ENCODE data around the gene TMEM235. TPM values are rescaled to one million over a fixed set of nuclear protein-coding genes. Genes with fewer than 3 reads are reported as not detected.
"Not testable (repeated sequence)": the region's sequence is repeated elsewhere in the genome, so short reads cannot be mapped to it uniquely, and the experiment has no call there.

The TMEM235 gene
- polyA plus RNA-seq, 4 donors: not detected

GRCh38 chr17:78232859-78233173 is 1.4 kb downstream of the TMEM235 start:
- Histone ChIP-seq H3K4me3 (ENCODE audit: low read depth in 1 of 3, low read length in 3 of 3) (no peak overlapping the region), H3K27me3 (ENCODE audit: control insufficient read depth in 3 of 3, insufficient read depth in 3 of 3, low read length in 3 of 3) (peaks cover 2 to 42% (median 24%) of the 10 kb centered on the region in 3 donors), H3K36me3 (ENCODE audit: control insufficient read depth in 3 of 3, insufficient read depth in 2 of 3, low read depth in 1 of 3, low read length in 3 of 3) (no peaks in the 10 kb centered on the region), H3K4me1 (ENCODE audit: control insufficient read depth in 3 of 3, insufficient read depth in 2 of 3, low read depth in 1 of 3, low read length in 2 of 3) (peaks cover 0 to 4% (median 0%) of the 10 kb centered on the region in 3 donors), H3K27ac (ENCODE audit: low read depth in 1 of 3, low read length in 2 of 3) (no peak overlapping the region), H3K9me3 (ENCODE audit: control insufficient read depth in 2 of 2, insufficient read depth in 1 of 2, low read depth in 1 of 2, low read length in 1 of 2) (no peaks in the 10 kb centered on the region)
- no peak for FAIRE-seq
- no peak for DNase-seq
- 84 to 89% (median 88%) methylated on average over 2 of the region's 2 CpGs for WGBS, 3 donors

GRCh38 chr17:78233678-78234077 is 2.2 kb downstream of the TMEM235 start:
- Histone ChIP-seq H3K9me3 (ENCODE audit: control insufficient read depth in 2 of 2, insufficient read depth in 1 of 2, low read depth in 1 of 2, low read length in 1 of 2) (no peaks in the 10 kb centered on the region), H3K36me3 (ENCODE audit: control insufficient read depth in 3 of 3, insufficient read depth in 2 of 3, low read depth in 1 of 3, low read length in 3 of 3) (no peaks in the 10 kb centered on the region), H3K27ac (ENCODE audit: low read depth in 1 of 3, low read length in 2 of 3) (no peak overlapping the region), H3K4me3 (ENCODE audit: low read depth in 1 of 3, low read length in 3 of 3) (no peak overlapping the region), H3K27me3 (ENCODE audit: control insufficient read depth in 3 of 3, insufficient read depth in 3 of 3, low read length in 3 of 3) (peaks cover 2 to 37% (median 24%) of the 10 kb centered on the region in 3 donors), H3K4me1 (ENCODE audit: control insufficient read depth in 3 of 3, insufficient read depth in 2 of 3, low read depth in 1 of 3, low read length in 2 of 3) (peaks cover 0 to 4% (median 0%) of the 10 kb centered on the region in 3 donors)
- no peak for FAIRE-seq
- 85 to 92% (median 91%) methylated on average over 8 to 10 of the region's 10 CpGs for WGBS, 3 donors
- DNase-seq: no peak

- 83 to 88% (median 87%) methylated on average over 14 to 17 of the region's 17 CpGs for WGBS, 3 donors
- no peak for FAIRE-seq
- no peak overlapping the region for H3K27ac ChIP-seq (ENCODE audit: low read depth in 1 of 3, low read length in 2 of 3)
- peaks cover 0 to 4% (median 0%) of the 10 kb centered on the region in 3 donors for H3K4me1 ChIP-seq (ENCODE audit: control insufficient read depth in 3 of 3, insufficient read depth in 2 of 3, low read depth in 1 of 3, low read length in 2 of 3)
- no peaks in the 10 kb centered on the region for H3K36me3 ChIP-seq (ENCODE audit: control insufficient read depth in 3 of 3, insufficient read depth in 2 of 3, low read depth in 1 of 3, low read length in 3 of 3)
- H3K4me3 ChIP-seq (ENCODE audit: low read depth in 1 of 3, low read length in 3 of 3): no peak overlapping the region
- no peaks in the 10 kb centered on the region for H3K9me3 ChIP-seq (ENCODE audit: control insufficient read depth in 2 of 2, insufficient read depth in 1 of 2, low read depth in 1 of 2, low read length in 1 of 2)
- no peak for DNase-seq
- peaks cover 2 to 37% (median 24%) of the 10 kb centered on the region in 3 donors for H3K27me3 ChIP-seq (ENCODE audit: control insufficient read depth in 3 of 3, insufficient read depth in 3 of 3, low read length in 3 of 3)
These were observed 2.9 kb downstream of the TMEM235 start for GRCh38 chr17:78234261-78234865.

GRCh38 chr17:78235022-78235421 is 3.6 kb downstream of the TMEM235 start:
- not testable (repeated sequence) for H3K9me3 ChIP-seq (ENCODE audit: control insufficient read depth in 2 of 2, insufficient read depth in 1 of 2, low read depth in 1 of 2, low read length in 1 of 2); H3K4me1 ChIP-seq (ENCODE audit: control insufficient read depth in 3 of 3, insufficient read depth in 2 of 3, low read depth in 1 of 3, low read length in 2 of 3); DNase-seq; H3K27ac ChIP-seq (ENCODE audit: low read depth in 1 of 3, low read length in 2 of 3); H3K4me3 ChIP-seq (ENCODE audit: low read depth in 1 of 3, low read length in 3 of 3); FAIRE-seq; H3K36me3 ChIP-seq (ENCODE audit: control insufficient read depth in 3 of 3, insufficient read depth in 2 of 3, low read depth in 1 of 3, low read length in 3 of 3)
- H3K27me3 ChIP-seq (ENCODE audit: control insufficient read depth in 3 of 3, insufficient read depth in 3 of 3, low read length in 3 of 3): peaks cover 2 to 33% (median 24%) of the 10 kb centered on the region in 3 donors
- 82 to 87% (median 83%) methylated on average over 6 of the region's 6 CpGs for WGBS, 3 donors

- no peaks in the 10 kb centered on the region for H3K36me3 ChIP-seq (ENCODE audit: control insufficient read depth in 3 of 3, insufficient read depth in 2 of 3, low read depth in 1 of 3, low read length in 3 of 3)
- DNase-seq (no peak), FAIRE-seq (no peak)
- H3K27ac ChIP-seq (ENCODE audit: low read depth in 1 of 3, low read length in 2 of 3): no peak overlapping the region
- no peak overlapping the region for H3K4me3 ChIP-seq (ENCODE audit: low read depth in 1 of 3, low read length in 3 of 3)
- 81 to 88% (median 87%) methylated on average over 8 of the region's 8 CpGs for WGBS, 3 donors
- peaks cover 2 to 24% (median 17%) of the 10 kb centered on the region in 3 donors for H3K27me3 ChIP-seq (ENCODE audit: control insufficient read depth in 3 of 3, insufficient read depth in 3 of 3, low read length in 3 of 3)
- H3K9me3 ChIP-seq (ENCODE audit: control insufficient read depth in 2 of 2, insufficient read depth in 1 of 2, low read depth in 1 of 2, low read length in 1 of 2): no peaks in the 10 kb centered on the region
- H3K4me1 ChIP-seq (ENCODE audit: control insufficient read depth in 3 of 3, insufficient read depth in 2 of 3, low read depth in 1 of 3, low read length in 2 of 3): peaks cover 0 to 4% (median 0%) of the 10 kb centered on the region in 3 donors
These were observed 4.5 kb downstream of the TMEM235 start for GRCh38 chr17:78235885-78236284.

- no peak overlapping the region for H3K27ac ChIP-seq (ENCODE audit: low read depth in 1 of 3, low read length in 2 of 3)
- H3K4me3 ChIP-seq (ENCODE audit: low read depth in 1 of 3, low read length in 3 of 3): no peak overlapping the region
- H3K27me3 ChIP-seq (ENCODE audit: control insufficient read depth in 3 of 3, insufficient read depth in 3 of 3, low read length in 3 of 3): peaks cover 2 to 18% (median 11%) of the 10 kb centered on the region in 3 donors
- DNase-seq (no peak), FAIRE-seq (no peak)
- H3K9me3 ChIP-seq (ENCODE audit: control insufficient read depth in 2 of 2, insufficient read depth in 1 of 2, low read depth in 1 of 2, low read length in 1 of 2): no peaks in the 10 kb centered on the region
- no peaks in the 10 kb centered on the region for H3K36me3 ChIP-seq (ENCODE audit: control insufficient read depth in 3 of 3, insufficient read depth in 2 of 3, low read depth in 1 of 3, low read length in 3 of 3)
- 93% methylated on average over 20 of the region's 20 CpGs for WGBS, 3 donors
- H3K4me1 ChIP-seq (ENCODE audit: control insufficient read depth in 3 of 3, insufficient read depth in 2 of 3, low read depth in 1 of 3, low read length in 2 of 3): peaks cover 0 to 2% (median 0%) of the 10 kb centered on the region in 3 donors
These were observed 5.1 kb downstream of the TMEM235 start for GRCh38 chr17:78236362-78237127.

GRCh38 chr17:78237401-78238012 is 6.1 kb downstream of the TMEM235 start:
- no peak overlapping the region for H3K4me3 ChIP-seq (ENCODE audit: low read depth in 1 of 3, low read length in 3 of 3)
- no peaks in the 10 kb centered on the region for H3K9me3 ChIP-seq (ENCODE audit: control insufficient read depth in 2 of 2, insufficient read depth in 1 of 2, low read depth in 1 of 2, low read length in 1 of 2)
- peaks cover 0 to 10% (median 4%) of the 10 kb centered on the region in 3 donors for H3K27me3 ChIP-seq (ENCODE audit: control insufficient read depth in 3 of 3, insufficient read depth in 3 of 3, low read length in 3 of 3)
- no peaks in the 10 kb centered on the region for H3K36me3 ChIP-seq (ENCODE audit: control insufficient read depth in 3 of 3, insufficient read depth in 2 of 3, low read depth in 1 of 3, low read length in 3 of 3)
- no peaks in the 10 kb centered on the region for H3K4me1 ChIP-seq (ENCODE audit: control insufficient read depth in 3 of 3, insufficient read depth in 2 of 3, low read depth in 1 of 3, low read length in 2 of 3)
- no peak overlapping the region for H3K27ac ChIP-seq (ENCODE audit: low read depth in 1 of 3, low read length in 2 of 3)
- no peak for DNase-seq
- WGBS, 3 donors: 66 to 83% (median 77%) methylated on average over 10 to 11 of the region's 11 CpGs
- no peak for FAIRE-seq

GRCh38 chr17:78238823-78239488 is 7.5 kb downstream of the TMEM235 start:
- DNase-seq (no peak), FAIRE-seq (no peak)
- Histone ChIP-seq H3K27me3 (ENCODE audit: control insufficient read depth in 3 of 3, insufficient read depth in 3 of 3, low read length in 3 of 3) (peaks cover 0 to under 1% (median 0%) of the 10 kb centered on the region in 3 donors), H3K9me3 (ENCODE audit: control insufficient read depth in 2 of 2, insufficient read depth in 1 of 2, low read depth in 1 of 2, low read length in 1 of 2) (no peaks in the 10 kb centered on the region), H3K4me3 (ENCODE audit: low read depth in 1 of 3, low read length in 3 of 3) (no peak overlapping the region), H3K4me1 (ENCODE audit: control insufficient read depth in 3 of 3, insufficient read depth in 2 of 3, low read depth in 1 of 3, low read length in 2 of 3) (no peaks in the 10 kb centered on the region), H3K36me3 (ENCODE audit: control insufficient read depth in 3 of 3, insufficient read depth in 2 of 3, low read depth in 1 of 3, low read length in 3 of 3) (no peaks in the 10 kb centered on the region), H3K27ac (ENCODE audit: low read depth in 1 of 3, low read length in 2 of 3) (no peak overlapping the region)
- WGBS, 3 donors: 83 to 87% (median 86%) methylated on average over 18 to 20 of the region's 20 CpGs

Measured in small intestine (tissue), 7 donors.